Omental fat pad (tissue), 4 donors: ENCODE results near the gene PRAMEF20. TPM values are rescaled to one million over a fixed set of nuclear protein-coding genes. Genes with fewer than 3 reads are reported as not detected.
"Not testable (repeated sequence)": the region's sequence is repeated elsewhere in the genome, so short reads cannot be mapped to it uniquely, and the experiment has no call there.

Experiments
- ATAC-seq: fragments of 150-250 bp; one replicate; pipeline ENCODE4 v1.9.1; 2016; ENCODE audit warnings: mild to moderate bottlenecking, moderate library complexity; ENCODE audit not compliant: low FRiP score
- DNase-seq: peaks from one replicate; pipeline ENCODE4 v3.0.0-alpha.2; 2019; ENCODE audit warnings: low spot score
- CTCF ChIP-seq, 3 donors: fragments of 450-650 bp; IDR thresholded peaks; one replicate each; pipeline ENCODE4 v1.5.1; 2016 to 2017; ENCODE audit warnings: antibody characterized with exemption in 3 of 3, mild to moderate bottlenecking in 3 of 3, moderate library complexity in 2 of 3
- total RNA-seq, 4 donors: library from RNA; depleted of rRNA; stranded (reverse); fragments of >200 nt; gene quantifications; one replicate each; pipeline ENCODE4 v1.1.0, GENCODE V29; 2016

PRAMEF20 gene
- total RNA-seq, 4 donors from 2014 or later = not detected

DNA sequence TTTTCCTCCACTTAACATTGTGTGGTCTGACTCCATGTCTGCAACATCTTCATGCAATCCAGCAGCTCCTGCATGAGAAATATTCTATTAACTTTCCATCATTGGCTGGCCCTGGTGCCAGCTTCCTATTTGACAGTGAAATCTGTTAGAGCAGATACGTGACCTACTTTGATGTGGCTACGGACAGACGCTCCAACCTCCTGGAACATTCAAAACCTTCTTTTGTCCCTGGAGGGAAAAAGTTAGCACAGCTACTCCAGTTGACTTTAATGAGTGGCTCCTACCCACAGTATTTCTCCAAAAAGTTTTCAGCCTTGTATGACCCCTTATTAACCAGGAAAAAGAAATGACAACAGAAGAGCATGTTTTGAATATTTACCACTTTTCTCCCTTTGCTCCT is 22.0 kb downstream of the PRAMEF20 start:
- no peak for TF ChIP-seq CTCF (IDR thresholded peaks at IDR 0.05)
- ATAC-seq = no peak
- DNase-seq = no peak

GRCh38 chr1:13433694-13434358 is 23.6 kb downstream of the PRAMEF20 start:
- DNase-seq, ATAC-seq: not testable (repeated sequence)

GRCh38 chr1:13435458-13435857 is 25.2 kb downstream of the PRAMEF20 start:
- DNase-seq = no peak
- ATAC-seq = no peak
- TF ChIP-seq CTCF (IDR thresholded peaks at IDR 0.05) = no peak

GRCh38 chr1:13439104-13439783 is 29.0 kb downstream of the PRAMEF20 start:
- not testable (repeated sequence) for DNase-seq, ATAC-seq

DNA sequence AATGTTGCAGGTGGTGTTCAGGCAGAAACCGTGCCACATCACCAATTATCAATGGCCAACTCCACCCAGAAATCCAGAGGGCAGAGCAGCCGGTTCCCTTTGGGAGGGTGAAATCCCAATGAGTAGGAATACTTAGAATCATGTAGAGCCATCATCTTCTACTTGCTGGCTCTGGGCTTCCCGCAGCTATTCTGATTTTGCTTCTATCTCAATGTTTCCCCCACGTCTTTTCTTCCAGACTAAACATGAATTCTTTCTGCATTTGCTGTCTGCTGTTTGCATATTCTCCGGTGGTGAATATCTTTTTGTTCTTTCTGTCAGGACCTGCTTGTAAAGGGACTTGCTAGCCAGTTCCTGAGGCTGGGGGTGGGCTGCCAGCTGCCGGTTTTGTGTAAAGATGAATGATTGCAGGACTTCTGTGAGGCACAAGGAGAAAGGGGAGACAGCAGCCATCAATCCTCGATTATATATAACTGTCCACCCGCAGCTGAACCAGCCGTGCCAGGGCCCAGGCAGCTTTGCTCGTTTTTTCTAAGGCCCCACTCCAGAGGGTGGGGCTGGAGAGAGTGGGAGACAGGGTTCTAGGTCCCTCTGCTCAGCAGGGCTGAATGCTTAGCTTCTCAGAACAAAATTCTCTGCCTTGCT is 33.2 kb downstream of the PRAMEF20 start:
- ATAC-seq (no peak), DNase-seq (no peak)
- TF ChIP-seq CTCF (IDR thresholded peaks at IDR 0.05) = no peak

GRCh38 chr1:13450204-13450603 is 40.0 kb downstream of the PRAMEF20 start:
- no peak for TF ChIP-seq CTCF (IDR thresholded peaks at IDR 0.05)
- ATAC-seq (no peak), DNase-seq (no peak)

GRCh38 chr1:13451399-13451965 is 41.2 kb downstream of the PRAMEF20 start:
- no peak for TF ChIP-seq CTCF (IDR thresholded peaks at IDR 0.05)
- DNase-seq (no peak), ATAC-seq (no peak)
